HG03175 (cell line): ENCODE measurements around the gene ETV2.
"Not testable (repeated sequence)": the region's sequence is repeated elsewhere in the genome, so short reads cannot be mapped to it uniquely, and the experiment has no call there.

Experiments
- ATAC-seq: cut with Tn5 transposase; IDR thresholded peaks from one replicate; pipeline ENCODE4 v1.9.1; 2021; ENCODE audit warnings: mild to moderate bottlenecking, moderate library complexity; ENCODE audit not compliant: unreplicated experiment

ETV2 gene

DNA sequence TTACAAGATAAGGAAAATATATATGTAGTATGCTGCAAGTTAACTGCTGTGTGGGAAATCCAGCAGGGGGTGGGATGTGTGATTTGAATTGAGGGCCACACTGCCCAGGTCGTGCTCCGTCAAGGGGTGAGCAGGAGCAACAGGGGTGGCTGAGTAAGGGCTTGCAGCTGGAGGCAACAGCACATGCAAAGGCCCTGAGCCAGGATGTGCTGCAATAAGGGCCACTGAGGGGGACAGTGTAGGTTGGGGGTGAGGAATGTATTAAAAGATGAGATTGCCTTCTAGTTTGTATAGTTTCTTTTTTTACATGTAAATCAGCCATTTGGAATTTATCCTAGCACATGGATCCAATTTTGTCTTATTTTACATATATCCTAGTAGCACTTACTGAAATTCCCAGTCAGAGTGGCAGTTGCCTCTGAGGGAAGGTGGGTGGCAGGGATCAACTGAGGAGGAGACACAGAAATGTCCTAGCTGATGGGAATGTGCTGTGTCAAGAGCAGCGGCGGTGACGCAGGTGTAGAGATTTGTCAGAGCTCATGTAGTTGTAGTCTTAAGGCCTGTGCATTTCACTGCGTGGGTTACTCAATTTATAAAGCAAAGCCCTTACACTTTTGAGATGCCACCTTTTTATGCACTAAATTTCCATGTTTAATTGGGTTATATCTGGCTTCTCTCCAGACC, 18.1 kb upstream of the ETV2 start:
- ATAC-seq, result no peak

DNA sequence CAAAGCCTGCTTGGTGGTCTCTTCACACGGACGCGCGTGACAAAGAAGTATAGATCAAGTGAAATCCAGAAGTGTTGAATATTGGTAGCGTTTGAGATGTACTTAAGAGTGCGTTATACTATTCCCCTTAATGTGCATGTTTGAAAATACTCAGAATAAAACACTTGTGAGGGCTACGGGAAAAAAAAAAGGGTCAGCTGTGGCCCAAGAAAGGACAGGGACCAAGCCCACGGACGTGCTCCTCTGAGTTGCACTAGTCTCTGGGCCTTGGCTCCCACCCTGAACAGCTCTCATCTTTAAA, 13.3 kb upstream of the ETV2 start:
- ATAC-seq, result no peak

DNA sequence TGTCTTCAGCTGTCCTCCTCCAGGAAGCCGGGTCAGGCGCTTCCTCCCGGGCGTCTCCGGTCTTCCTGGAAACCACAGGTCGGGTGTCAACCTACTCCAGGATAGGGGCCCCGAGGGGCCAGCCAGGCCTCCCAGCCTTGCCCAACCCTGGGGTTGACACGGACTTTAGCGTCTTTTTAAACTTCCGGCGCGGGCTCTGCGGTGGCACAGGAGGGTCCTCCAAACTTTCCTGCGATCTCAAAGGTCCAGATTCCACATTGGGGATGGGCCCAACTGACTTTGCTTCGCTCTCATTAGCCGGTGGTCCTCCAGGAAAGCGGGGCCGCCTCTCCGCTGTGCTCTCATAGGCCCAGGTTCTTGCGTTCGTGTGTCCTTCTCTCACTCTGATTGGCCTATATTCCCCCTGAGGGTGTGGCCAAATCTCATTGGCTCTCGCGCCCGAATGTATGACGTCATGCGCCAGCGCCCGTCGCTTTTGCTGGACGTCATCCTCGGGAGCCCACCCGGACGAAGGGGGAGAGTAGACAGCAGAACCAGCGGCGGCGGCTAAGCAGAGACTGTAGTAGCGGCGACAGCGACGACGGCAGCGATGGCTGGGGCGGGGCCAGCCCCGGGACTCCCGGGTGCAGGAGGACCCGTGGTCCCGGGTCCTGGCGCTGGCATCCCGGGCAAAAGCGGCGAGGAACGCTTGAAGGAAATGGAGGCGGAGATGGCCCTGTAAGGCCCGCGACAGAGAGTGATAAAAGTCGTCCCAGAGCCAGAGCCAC, 12.8 kb upstream of the ETV2 start, which contains the start of gene RBM42:
Gene RBM42, plus strand, starts transcription at position 472 of the 767 bp plus-strand sequence. Its CDS starts 118 bp downstream, at position 590.
- ATAC-seq, result peak; percentile 98

DNA sequence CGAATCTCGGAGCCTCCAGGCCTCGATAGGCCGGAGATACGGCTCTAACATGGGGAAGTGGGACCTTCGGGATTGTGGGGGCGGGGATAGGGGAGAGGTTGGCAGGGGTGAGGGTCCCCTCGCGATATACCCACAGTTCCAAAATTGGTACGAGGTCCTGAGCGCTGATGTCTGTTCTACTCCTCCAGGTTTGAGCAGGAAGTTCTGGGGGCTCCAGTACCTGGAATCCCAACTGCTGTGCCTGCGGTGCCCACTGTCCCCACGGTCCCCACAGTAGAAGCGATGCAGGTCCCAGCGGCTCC, 12.3 kb upstream of the ETV2 start:
- ATAC-seq, result no peak

DNA sequence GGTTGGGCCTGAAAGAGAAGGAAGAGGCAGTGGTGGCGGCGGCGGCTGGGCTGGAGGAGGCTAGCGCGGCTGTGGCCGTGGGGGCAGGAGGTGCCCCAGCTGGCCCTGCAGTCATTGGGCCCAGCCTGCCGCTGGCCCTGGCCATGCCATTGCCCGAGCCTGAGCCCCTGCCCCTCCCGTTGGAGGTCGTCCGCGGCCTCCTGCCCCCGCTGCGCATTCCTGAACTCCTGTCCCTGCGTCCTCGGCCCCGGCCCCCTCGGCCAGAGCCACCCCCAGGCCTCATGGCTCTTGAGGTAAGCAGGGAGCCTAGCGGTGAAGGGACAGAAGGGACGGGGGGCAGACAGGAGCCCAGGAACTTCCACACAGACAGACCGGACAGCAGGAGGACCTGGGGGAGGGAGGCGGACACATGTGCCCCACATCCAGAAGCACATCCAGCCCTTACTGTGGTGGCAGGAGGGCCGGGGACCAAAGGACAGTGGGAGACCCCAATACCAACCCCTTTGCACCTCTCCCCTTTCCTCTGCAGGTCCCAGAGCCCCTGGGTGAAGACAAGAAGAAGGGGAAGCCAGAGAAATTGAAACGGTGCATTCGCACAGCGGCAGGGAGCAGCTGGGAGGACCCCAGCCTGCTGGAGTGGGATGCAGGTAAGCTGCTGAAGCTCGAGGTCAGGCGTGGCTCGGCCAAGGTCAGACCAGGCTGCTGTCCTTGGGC, 7.7 kb upstream of the ETV2 start:
- no peak for ATAC-seq

DNA sequence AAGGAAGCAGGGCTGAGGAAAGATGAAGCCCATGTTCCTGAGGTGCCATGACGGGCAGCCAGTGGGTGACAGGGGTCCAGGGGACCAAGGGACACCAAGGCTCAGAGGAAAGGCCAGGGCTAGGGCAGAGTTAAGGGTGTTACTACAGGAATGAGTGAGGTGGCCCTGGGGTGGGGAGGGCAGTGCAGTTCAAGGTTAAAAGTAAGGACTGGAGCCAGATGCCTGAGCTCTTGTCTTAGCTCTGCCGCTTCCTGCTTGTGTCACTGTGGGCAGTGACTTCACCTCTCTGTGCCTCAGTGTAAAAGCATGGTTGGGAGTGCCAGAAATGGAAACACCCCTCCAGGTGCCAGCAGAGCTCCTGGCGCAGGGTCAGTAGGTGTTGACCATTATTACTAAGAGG, 4.9 kb upstream of the ETV2 start:
- ATAC-seq, result no peak

DNA sequence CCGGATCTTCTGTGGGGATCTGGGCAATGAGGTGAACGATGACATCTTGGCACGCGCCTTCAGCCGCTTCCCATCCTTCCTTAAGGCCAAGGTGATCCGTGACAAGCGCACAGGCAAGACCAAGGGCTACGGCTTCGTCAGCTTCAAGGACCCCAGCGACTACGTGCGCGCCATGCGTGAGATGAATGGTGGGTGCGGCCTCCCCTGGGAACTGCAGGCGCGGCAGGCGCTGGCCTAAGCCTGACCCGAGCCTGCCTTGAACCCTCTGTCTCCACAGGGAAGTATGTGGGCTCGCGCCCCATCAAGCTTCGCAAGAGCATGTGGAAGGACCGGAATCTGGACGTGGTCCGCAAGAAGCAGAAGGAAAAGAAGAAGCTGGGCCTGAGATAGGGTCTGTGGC, 4.4 kb upstream of the ETV2 start:
- no peak for ATAC-seq

DNA sequence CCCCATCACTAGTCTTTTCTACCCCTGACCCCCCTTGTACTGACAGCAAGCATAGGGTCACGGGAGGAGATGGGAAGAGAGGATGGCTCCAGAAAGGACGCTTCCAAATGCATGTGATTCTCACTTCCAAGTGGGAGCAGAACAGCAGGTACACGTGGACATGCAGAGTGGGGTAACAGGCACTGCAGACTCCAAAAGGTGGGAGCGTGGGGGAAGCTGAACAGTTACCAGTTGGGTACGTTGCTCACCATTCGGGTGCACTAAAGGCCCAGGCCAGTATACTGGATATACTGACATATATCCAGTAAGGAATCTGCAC, 2.3 kb upstream of the ETV2 start:
- no peak for ATAC-seq

DNA sequence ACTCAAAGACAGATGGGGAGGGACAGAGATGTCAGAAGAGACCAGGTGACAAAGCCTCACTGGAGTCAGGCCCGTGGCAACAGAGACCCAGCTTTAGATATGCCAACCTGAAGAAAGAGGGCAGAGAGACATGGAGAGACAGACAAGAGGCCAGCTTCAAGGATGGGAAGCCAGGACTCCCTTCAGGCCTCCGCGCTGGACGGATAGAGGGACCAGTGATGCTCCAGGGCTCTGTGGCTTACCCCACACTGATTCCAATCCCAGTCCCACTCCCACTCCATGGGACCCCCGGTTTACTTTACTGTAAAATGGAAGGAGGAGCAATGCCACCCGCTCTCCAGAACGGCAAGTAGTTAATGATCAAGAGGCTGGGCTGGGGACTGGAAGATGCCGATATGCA, 1.7 kb upstream of the ETV2 start:
- ATAC-seq, result no peak

DNA sequence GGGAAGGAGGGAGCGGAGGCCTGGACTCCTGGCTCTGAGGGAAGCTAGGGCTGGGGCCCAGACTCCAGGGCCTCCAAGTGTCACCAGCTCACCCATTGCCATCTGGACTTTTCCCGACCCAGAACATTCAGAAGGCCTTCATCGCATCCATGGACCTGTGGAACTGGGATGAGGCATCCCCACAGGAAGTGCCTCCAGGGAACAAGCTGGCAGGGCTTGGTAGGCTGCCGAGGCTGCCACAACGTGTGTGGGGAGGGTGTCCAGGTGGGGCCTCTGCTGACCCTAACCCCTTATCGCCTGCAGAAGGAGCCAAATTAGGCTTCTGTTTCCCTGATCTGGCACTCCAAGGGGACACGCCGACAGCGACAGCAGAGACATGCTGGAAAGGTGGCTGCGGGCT, 767 bp downstream of the ETV2 start:
- ATAC-seq, result no peak

DNA sequence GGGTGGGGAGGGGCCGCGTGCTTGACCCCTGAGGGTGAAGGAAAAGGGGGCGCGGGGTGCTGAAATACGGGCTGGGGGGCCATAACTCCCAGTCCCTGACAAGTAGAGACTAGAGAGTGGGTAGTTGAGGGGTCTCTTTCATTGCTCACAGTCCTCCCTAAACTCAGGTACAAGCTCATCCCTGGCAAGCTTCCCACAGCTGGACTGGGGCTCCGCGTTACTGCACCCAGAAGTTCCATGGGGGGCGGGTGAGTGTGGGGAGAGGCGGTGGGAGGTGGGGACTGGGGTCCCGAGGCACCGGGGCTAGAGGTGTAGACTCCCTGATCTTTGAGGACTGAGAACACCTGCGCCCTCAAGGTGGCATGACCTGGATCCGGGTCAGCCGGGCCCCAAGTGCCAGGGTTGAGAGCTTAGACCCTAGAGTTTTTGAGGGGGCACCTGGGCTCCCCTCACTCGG, 1.3 kb downstream of the ETV2 start:
- ATAC-seq, result no peak

DNA sequence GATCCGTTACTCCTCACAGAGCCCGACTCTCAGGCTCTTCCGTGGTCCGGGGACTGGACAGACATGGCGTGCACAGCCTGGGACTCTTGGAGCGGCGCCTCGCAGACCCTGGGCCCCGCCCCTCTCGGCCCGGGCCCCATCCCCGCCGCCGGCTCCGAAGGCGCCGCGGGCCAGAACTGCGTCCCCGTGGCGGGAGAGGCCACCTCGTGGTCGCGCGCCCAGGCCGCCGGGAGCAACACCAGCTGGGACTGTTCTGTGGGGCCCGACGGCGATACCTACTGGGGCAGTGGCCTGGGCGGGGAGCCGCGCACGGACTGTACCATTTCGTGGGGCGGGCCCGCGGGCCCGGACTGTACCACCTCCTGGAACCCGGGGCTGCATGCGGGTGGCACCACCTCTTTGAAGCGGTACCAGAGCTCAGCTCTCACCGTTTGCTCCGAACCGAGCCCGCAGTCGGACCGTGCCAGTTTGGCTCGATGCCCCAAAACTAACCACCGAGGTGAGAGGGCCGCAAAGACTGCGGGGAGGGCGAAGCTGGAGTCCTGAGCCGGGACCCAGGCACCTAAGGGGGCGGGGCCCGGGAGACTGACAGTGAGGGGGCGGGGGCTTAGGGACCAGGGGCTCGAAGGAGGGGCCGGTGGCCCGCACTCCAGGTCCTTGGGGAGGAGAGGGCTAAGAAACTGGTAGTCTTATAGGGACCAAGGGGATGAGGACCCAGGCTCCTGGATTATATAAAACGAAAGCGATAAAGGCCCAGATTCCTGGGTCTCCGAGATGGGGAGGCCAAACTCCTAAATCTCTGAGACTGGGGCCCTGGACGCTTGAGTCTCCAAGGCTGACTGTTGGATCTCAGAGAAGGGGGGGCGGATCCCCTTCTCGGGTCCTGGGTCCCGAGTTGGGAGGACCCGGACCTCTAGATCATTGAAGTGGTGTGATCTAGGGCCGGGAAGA, 2.0 kb downstream of the ETV2 start:
- ATAC-seq, result peak; percentile 47

DNA sequence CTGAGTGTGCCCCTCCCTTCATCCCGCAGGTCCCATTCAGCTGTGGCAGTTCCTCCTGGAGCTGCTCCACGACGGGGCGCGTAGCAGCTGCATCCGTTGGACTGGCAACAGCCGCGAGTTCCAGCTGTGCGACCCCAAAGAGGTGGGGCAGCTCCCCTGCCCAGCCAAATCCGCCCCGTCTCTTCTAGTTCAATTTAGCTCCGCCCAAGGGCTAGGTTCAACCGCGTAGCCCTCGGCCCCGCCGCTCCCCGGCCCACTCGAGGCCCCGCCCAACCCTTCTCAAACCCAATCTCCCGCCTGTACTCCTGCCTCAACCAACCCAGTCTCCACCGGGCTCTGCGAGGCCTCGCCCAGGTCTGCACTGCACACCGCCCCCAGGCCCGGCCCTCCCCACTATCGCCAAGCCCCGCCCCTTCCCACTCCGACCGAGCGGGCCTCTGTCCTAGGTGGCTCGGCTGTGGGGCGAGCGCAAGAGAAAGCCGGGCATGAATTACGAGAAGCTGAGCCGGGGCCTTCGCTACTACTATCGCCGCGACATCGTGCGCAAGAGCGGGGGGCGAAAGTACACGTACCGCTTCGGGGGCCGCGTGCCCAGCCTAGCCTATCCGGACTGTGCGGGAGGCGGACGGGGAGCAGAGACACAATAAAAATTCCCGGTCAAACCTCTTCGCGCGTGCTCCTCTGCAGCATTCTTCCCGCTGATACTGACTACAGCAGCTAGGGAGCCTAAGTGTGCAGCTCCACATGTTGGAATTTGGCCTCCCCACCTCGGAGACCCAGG, 2.9 kb downstream of the ETV2 start:
- ATAC-seq, result peak; percentile 63

DNA sequence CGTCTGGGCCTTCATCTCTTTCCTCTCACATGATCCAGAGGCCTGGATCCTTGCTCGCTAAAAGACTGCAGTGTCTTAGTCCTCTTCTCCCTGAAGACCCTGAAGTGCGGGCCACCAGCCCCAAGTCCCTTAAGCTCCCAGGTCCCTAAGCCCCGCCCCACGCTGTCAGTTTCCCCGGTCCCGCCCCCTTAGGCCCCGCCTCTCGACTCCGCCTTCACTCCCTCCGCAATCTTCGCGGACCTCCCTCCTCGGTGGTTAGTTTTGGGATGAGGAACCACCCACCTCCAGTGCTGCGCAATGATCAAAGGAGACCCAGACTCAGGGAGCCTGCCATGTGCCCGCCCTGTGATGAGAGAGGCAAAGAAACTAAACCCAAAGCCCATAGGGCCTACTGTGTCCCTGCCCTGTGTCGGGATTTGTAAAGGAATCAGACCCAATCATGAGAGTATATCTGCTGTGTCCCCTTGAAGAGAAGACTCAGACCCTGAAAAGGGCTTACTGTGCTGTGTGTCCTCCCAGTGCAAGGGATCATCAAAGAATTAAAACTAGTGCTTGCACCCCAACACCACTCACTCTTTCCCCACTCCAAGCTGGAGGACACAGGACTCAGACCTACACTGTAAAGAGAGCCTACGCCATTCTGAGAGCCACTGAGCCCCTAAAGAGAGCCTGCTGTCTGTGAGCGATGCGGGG, 3.6 kb downstream of the ETV2 start:
- ATAC-seq, result no peak

DNA sequence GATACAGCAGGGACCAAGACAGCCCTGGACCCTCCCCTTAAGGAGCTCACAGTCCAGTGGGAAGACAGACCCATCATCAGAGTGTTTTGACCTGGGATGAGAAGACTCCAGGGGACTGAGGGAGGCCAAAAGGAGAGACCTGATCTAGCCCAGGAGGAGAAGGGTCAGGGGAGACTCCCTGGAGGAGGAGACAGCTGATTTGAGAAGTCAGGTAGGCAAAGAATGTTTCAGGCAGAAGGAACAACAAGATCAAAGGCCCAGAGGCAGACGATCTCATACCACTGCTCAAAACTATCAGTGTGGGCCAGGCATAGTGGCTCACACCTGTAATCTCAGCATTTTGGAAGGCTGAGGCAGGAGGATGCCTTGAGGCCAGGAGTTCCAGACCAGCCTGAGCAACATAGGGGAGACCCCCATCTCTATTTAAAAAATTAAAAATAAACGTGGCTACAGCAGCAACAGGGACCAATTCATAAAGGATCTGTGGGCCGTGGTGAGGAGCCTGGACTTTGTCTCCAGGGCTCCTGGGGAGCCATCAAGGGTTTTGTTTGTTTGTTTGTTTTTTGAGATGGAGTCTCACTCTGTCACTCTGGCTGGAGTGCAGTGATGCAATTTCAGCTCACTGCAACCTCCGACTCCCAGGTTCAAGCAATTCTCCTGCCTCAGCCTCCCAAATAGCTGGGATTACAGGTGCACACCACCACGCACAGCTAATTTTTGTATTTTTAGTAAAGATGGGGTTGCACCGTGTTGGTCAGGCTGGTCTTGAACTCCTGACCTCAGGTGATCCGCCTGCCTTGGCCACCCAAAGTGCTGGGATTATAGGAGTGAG, 4.4 kb downstream of the ETV2 start:
- ATAC-seq, result no peak

DNA sequence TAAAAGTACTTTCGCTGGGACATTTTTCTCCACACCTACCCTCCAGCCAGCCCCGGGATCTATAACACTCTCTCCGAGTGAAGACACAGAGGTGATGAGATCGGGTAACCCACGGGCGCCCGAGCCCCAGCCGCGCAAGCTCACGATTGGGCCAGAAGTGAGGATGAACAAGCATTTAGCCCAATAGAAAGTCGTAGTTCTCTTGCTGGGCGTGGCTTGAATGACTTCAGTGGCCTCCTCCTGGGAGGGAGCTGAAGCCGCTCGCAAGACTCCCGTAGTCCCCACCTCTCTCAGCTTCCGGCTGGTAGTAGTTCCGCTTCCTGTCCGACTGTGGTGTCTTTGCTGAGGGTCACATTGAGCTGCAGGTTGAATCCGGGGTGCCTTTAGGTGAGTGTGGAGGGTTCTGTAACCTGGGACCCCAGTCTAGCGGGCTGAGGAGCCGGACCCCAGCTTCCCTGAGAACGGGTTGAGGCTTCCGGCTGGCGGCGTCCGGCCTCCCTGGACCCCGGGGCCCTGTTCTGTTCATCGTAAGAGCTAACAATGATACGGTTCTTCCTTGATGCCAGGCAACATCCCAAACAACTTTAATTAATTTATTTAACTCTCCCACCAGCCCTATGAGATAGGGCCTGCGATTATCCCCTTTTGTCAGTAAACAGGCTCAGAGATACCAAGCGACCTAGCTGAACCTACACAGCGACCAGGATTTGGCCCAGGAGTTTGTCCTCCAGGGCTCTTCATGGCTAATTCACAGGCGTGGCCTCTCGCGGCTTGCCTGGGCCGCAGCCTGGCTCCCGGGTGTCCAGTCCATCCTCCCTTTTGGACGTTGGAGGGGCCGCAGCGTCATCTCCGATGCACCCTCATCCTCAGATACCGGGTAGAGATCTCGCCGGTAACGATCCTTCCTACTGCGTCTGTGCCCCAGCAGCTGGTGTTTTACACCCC, 6.7 kb downstream of the ETV2 start, which contains the start of gene COX6B1:
Gene COX6B1, plus strand, starts transcription at position 307 of the 945 bp plus-strand sequence. CDS start 2,921 bp downstream, outside the sequence.
- ATAC-seq, result peak; percentile 63

DNA sequence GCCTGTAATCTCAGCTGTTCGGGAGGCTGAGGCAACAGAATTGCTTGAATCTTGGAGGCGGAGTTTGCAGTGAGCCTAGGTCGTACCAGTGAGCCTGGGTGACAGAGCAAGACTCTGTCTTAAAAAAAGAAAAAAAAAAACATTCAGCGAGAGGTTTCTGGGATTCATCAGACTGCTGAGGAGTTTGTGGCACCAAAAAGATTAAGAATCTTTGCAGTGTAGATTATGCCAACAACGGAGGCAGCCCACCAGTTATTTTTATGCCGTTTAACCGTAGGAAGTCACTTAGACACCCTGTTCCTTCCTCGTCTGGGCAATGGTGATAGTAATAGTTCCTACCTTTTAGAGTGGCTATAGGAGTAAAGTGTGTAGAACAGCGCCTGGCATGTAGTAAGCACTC, 9.0 kb downstream of the ETV2 start:
- ATAC-seq, result no peak

DNA sequence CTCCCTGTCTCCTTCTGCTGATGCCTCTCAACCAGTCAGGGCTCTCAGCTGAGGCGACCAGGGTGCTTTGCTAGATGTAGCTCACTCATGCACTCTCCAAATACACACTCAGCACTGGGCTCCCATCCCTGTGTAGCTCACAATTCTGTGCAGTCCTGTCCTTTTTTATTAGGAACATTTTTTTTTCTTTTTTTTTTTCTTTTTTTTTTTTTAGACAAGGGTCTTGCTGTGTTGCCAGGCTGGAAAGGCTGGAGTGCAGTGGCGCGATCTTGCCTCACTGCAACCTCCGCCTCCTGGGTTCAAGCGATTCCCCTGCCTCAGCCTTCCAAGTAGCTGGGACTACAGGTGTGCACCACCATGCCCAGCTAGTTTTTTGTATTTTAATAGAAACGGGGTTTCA, 13.3 kb downstream of the ETV2 start:
- not testable (repeated sequence) for ATAC-seq
